ENCODE measurements around the gene SIRPB2. TPM values are rescaled to one million over a fixed set of nuclear protein-coding genes. Genes with fewer than 3 reads are reported as not detected.

Gene SIRPB2
- total and polyA plus RNA-seq, 9 donors, result 0.88 to 3.8 (median 1.4) TPM

GRCh38 chr20:1490643-1491195 is 501 bp downstream of the SIRPB2 start:
- Histone ChIP-seq H3K36me3 (no peaks in the 10 kb centered on the region), H3K27me3 (no peaks in the 10 kb centered on the region), H3K4me1 (ENCODE audit: insufficient read depth) (no peaks in the 10 kb centered on the region), H3K9me3 (no peaks in the 10 kb centered on the region), H3K27ac (no peak overlapping the region), H3K4me3 (no peak overlapping the region)
- DNase-seq, result no peak
- intact Hi-C loops (cut with DNase I), result no loop called here
- TF ChIP-seq POLR2A (IDR thresholded peaks at IDR 0.05) (no peak), EP300 (IDR thresholded peaks at IDR 0.05) (no peak), CTCF (IDR thresholded peaks at IDR 0.05) (no peak)
- 68 to 75% (median 74%) methylated on average over 9 of the region's 9 CpGs for WGBS, 3 donors

- WGBS, 3 donors, result 72 to 74% (median 72%) methylated on average over 6 of the region's 6 CpGs
- H3K27me3 ChIP-seq, result no peaks in the 10 kb centered on the region
- no peak overlapping the region for H3K27ac ChIP-seq
- DNase-seq, result no peak
- H3K36me3 ChIP-seq, result no peaks in the 10 kb centered on the region
- intact Hi-C loops (cut with DNase I), result no loop called here
- no peaks in the 10 kb centered on the region for H3K9me3 ChIP-seq
- H3K4me3 ChIP-seq, result no peak overlapping the region
- TF ChIP-seq EP300 (IDR thresholded peaks at IDR 0.05) (no peak), POLR2A (IDR thresholded peaks at IDR 0.05) (no peak), CTCF (IDR thresholded peaks at IDR 0.05) (no peak)
- H3K4me1 ChIP-seq (ENCODE audit: insufficient read depth), result no peaks in the 10 kb centered on the region
These were observed 1.3 kb downstream of the SIRPB2 start for GRCh38 chr20:1489764-1490436.

GRCh38 chr20:1489325-1489724 is 1.9 kb downstream of the SIRPB2 start:
- no peak for DNase-seq
- Histone ChIP-seq H3K27me3 (no peaks in the 10 kb centered on the region), H3K36me3 (no peaks in the 10 kb centered on the region), H3K4me1 (ENCODE audit: insufficient read depth) (no peaks in the 10 kb centered on the region), H3K9me3 (no peaks in the 10 kb centered on the region), H3K4me3 (no peak overlapping the region), H3K27ac (no peak overlapping the region)
- 75 to 77% (median 75%) methylated on average over 2 of the region's 2 CpGs for WGBS, 3 donors
- TF ChIP-seq CTCF (IDR thresholded peaks at IDR 0.05) (no peak), POLR2A (IDR thresholded peaks at IDR 0.05) (no peak), EP300 (IDR thresholded peaks at IDR 0.05) (no peak)
- intact Hi-C loops (cut with DNase I), result no loop called here

- no peaks in the 10 kb centered on the region for H3K27me3 ChIP-seq
- no peaks in the 10 kb centered on the region for H3K4me1 ChIP-seq (ENCODE audit: insufficient read depth)
- H3K36me3 ChIP-seq, result no peaks in the 10 kb centered on the region
- H3K4me3 ChIP-seq, result no peak overlapping the region
- TF ChIP-seq POLR2A (IDR thresholded peaks at IDR 0.05) (no peak), EP300 (IDR thresholded peaks at IDR 0.05) (no peak), CTCF (IDR thresholded peaks at IDR 0.05) (no peak)
- H3K27ac ChIP-seq, result no peak overlapping the region
- 79 to 84% (median 82%) methylated on average over 2 of the region's 2 CpGs for WGBS, 3 donors
- no peaks in the 10 kb centered on the region for H3K9me3 ChIP-seq
- DNase-seq, result no peak
- intact Hi-C loops (cut with DNase I), result no loop called here
These were observed 4.7 kb downstream of the SIRPB2 start for GRCh38 chr20:1486566-1486965.
